ENCODE data around the gene ARHGEF26.

DNA sequence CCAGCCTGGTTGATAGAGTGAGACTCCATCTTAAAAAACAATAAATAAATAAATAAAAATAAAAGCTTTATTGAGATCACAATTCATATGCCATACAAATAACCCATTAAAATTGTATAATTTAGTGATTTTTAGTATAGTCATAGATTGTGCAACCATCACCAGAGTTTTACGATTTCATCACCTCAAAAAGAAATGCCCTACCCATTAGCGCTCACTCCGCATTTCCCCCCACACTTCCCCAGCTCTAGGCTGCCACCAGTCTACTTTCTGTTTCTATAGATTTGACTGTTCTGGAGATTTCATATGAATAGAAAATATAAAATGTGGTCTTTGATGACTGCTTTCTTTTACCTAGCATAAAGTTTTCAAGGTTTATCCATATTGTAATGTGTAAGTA lies 57.0 kb downstream of the ARHGEF26 start:
- no peak for TF ChIP-seq POLR2AphosphoS5 (IDR thresholded peaks at IDR 0.05; ENCODE audit: low read depth)
- TF ChIP-seq, protein P1, sequence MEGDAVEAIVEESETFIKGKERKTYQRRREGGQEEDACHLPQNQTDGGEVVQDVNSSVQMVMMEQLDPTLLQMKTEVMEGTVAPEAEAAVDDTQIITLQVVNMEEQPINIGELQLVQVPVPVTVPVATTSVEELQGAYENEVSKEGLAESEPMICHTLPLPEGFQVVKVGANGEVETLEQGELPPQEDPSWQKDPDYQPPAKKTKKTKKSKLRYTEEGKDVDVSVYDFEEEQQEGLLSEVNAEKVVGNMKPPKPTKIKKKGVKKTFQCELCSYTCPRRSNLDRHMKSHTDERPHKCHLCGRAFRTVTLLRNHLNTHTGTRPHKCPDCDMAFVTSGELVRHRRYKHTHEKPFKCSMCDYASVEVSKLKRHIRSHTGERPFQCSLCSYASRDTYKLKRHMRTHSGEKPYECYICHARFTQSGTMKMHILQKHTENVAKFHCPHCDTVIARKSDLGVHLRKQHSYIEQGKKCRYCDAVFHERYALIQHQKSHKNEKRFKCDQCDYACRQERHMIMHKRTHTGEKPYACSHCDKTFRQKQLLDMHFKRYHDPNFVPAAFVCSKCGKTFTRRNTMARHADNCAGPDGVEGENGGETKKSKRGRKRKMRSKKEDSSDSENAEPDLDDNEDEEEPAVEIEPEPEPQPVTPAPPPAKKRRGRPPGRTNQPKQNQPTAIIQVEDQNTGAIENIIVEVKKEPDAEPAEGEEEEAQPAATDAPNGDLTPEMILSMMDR (IDR thresholded peaks at IDR 0.05; ENCODE audit: insufficient read depth, low read length) = no peak
- no peak for TF ChIP-seq SPI1 (IDR thresholded peaks at IDR 0.05; ENCODE audit: borderline replicate concordance, low read depth)
- no peak for TF ChIP-seq REST (IDR thresholded peaks at IDR 0.05; ENCODE audit: insufficient replicate concordance, low read depth)

Measured in HL-60 (cell line).